ENCODE measurements around the gene MRLN. TPM values are rescaled to one million over a fixed set of nuclear protein-coding genes. Genes with fewer than 3 reads are reported as not detected.

The MRLN gene
- total RNA-seq, 2 donors from 2014 or later: 0.38 TPM; not detected in 1

DNA sequence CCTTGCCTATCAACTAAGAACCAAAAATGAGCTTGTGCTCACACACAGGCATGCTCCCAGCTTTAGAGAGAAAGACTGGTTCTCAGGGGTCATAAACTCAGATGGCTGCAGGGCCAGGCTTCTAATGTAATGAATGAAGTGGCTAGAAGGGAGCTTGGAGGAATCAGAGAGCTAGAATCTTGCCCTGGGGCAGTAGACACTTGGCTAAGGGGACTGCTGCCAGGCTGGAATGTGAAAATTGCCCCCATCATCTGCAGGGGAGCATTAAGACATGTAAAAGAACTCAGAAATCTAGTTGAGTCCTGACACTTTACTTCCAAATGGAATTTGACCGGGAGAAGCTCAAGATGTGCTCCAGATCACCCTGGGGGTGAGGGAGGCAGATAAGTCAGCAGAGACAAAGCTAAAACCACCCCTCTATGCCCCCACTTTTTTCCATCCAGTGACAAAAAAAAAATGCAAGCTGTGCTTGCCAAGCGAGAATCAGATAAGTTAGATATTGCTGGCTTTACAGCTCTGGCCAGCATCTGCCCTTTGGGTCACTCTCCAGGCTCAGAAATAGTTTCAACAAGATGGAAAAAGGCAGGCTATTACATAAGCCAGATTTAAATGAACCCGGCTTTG is 41.3 kb downstream of the MRLN start:
- no peak for DNase-seq (ENCODE audit: low spot score)
- intact Hi-C loops (cut with DNase I): no loop called here

DNA sequence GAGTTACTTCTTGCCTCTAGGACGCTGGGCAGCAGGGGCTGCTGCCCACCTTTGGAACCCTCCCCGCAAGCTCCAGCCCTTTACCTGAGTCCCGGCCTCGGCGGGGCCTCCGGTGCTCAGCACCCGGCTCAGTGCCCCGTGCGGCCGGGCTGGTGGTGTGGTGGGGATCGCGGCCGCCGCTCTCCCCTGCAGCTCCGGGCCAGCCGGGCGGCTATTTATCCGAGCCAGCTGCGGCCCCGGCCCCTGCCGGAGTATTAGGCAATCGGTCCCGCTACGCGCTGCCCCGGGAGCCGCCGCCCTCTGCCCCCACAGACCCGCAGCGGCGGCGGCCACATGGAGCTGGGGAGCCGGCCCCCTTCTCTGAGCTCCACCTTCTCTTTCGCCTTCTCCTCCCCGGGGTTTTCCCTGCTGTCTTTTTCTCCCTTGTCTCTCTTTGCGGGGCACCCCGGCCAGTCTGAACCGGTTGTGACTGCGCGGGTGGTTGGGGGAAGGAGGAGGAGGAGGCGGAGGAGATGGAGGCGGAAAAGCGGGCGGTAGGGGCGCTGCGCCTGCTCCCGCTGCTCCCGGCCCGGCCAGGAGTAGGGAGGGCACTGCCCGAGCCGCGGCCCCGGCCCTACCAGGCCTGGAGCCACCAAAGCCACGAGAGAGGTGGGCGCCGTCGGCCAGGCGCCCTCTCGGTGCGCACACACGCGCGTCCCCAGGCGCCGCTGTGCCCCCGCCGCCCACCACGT is 43.7 kb downstream of the MRLN start, which contains the start of gene SLC16A9:
SLC16A9 (minus strand) TSS at position 456 of the 731 bp plus-strand sequence. CDS start 25,559 bp downstream, outside the sequence.
- intact Hi-C loops (cut with DNase I): no loop called here

DNA sequence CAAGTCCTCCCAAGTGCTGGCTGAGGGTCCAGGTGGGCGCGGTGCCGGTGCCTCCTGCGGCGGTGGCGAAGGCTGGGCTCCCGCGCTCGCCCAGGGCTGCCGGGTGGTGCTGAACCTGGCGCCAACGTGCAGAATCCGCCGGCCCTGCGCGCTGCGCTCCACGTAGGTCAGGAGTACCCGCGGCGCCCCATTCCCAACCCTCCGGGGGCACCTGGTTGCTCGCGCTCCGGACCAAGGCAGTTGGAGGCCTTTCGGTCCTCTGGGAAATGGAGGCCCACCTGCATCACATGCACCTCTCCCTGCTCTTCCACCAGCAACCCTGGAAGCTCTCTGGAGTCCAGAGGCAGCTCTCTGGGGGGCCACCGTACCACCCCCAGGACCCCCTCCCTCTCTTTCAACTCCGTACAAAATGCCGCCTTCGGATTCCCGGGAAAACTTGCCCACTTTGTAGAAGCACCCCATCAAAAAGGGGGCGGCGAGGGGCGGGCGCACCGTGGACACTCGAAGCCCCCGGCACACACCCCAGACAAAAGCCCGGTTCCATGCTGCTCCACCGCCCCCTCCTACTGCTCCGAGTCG is 44.4 kb downstream of the MRLN start:
- intact Hi-C loops (cut with DNase I): no loop called here
- peak; percentile 81 for DNase-seq (ENCODE audit: low spot score)

More for the DNA sequence above, 43.7 kb downstream of the MRLN start, which contains the start of gene SLC16A9:
- peak; percentile 86 for DNase-seq (ENCODE audit: low spot score)

DNA sequence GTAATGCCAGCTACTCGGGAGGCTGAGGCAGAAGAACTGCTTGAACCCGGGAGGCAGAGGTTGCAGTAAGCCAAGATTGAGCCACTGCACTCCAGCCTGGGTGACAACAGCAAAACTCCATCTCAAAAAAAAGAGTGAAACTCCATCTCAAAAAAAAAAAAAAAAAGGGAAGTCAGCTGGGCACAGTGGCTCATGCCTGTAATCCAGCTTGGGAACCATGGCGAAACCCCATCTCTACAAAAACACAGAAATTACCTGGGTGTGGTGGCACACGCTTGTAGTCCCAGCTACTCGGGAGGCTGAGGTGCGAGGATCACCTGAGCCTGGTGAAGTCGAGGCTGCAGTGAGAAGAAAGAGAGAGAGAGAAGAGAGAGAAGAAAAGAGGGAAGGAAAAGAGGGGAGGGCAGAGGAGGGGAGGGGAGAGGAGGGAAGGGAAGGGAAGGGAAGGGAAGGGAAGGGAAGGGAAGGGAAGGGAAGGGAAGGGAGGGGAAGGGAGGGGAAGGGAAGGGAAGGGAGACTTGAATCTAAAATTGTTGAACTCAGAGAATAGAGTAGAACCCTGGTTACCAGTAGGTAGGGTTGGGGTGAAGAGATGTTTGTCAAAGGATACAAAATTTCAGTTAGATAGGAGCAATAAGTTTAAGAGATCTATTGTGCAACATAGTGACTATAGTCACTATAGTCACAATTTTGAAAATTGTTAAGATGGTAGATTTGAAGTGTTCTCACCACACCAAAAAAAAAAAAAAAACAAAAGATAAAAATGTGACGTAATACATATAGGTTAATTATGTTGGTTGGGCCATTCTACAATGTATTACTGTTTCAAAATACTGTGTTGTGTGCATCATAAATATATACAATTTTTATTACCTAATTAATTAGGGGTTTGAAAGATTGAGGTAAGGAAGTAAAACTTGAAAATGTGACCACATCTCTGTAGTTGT is 46.1 kb downstream of the MRLN start:
- DNase-seq (ENCODE audit: low spot score): no peak
- intact Hi-C loops (cut with DNase I): no loop called here

DNA sequence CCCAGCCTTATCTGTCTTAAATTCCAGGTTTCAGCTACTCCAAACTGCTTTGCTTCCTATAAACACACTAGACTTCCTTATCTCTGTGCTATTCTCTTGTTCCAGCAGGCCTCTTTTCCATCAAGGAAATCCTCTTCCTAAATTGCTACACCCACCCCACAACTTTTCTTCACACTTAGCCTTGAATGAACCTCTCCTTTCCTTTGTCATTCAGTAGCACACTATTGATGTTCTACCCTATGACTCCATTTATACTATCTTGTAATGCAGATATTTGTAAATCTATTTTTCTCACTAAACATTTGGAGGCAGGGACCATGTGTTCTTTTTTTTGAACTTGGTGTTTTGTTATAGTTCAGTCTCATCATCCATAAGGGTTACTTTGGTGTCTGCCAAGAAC is 47.3 kb downstream of the MRLN start:
- DNase-seq (ENCODE audit: low spot score): no peak
- intact Hi-C loops (cut with DNase I): no loop called here

DNA sequence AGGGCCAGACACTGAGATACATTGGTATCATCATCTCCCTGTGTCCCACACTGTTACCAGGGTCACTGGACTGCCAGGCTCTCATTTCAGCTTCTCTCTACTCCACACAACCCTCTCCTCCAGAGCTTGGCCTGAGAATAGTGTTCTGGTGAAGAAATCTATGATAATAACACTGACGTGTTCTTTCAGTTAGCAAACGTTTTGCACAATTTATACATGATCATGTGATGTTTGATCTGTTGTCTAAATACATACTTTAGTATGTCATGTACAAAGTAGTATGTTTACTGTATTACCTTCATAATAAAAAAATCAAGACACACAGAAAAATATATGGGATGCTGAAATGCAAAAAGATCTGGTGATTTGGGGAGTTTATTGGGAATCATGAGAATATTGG is 48.6 kb downstream of the MRLN start:
- intact Hi-C loops (cut with DNase I): no loop called here
- DNase-seq (ENCODE audit: low spot score): no peak

DNA sequence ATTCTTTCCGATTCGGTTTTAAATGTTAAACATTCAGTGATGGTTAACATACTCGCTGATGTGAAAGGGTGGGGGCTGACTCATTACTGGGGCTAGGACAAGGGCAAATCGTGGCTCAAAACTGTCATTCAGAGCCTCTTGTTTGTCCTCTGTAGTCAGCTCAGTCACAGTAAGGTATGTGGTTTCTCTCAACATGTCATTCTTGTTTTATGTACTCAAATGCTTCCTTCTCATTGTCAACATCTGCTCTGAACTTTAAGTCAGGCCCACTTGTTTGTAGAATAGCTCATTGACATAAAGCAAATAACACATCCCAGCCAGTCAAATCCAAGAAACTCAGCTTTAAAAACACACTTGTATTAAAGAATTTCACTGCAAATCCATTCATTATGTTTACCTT is 50.9 kb downstream of the MRLN start:
- intact Hi-C loops (cut with DNase I): no loop called here
- no peak for DNase-seq (ENCODE audit: low spot score)

DNA sequence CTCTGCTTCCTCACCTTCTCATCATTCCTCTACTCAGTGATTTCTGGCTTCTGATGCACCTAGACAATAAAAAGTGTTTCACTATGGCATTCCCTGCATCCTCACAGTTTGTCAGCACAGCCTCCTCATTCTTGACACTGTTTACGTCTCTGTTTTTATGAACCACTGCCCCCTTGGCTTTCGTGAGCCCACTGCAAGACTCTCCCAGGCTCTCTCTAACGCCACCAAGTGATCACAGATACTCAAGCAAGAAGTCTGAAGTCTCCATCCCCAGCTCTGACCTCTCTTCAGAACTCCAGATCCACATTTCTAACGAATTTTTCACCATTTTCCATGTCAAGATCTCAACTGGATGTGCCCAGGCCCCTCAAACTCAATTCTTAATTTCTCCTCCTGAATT is 52.5 kb downstream of the MRLN start:
- intact Hi-C loops (cut with DNase I): no loop called here

DNA sequence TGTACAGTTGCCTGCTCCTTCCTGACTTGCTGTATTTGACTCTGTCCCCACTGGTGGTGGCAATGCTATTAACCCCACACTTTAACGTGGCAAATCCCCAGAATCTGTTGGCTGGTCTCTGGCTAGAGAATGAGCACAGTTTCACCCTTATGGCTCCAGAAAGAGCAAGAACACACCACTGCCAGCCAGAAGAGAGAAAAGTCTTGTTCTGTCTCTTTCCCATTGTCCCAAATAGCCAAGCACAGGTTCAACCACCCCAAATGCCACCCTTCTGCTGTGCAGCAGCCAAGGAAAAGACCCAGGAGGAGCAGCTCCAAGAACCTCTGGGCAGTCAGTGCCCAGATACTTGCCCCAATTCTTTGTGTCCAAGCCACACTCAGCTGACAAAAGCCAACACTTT is 54.9 kb downstream of the MRLN start:
- intact Hi-C loops (cut with DNase I): no loop called here
- DNase-seq (ENCODE audit: low spot score): no peak

More for the DNA sequence above, 52.5 kb downstream of the MRLN start:
- DNase-seq (ENCODE audit: low spot score): no peak

DNA sequence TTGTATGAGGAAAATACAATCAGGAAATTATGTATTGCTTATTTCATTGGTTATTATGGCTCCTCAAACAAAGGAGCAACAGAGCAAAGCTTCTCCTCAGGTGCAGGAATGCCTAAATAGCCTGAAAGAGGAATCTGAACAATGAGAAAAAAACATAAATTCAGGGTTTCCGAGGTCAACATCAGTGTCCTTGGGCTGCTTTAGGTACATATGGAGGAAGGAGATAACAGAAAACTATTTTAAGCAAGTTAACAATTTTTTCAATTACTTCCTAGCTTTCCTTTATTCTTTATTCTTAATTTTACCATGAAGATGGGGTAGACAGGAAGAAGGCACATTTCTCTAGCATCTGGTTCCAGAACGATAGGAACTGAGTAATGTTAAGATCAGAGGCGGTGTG is 57.6 kb downstream of the MRLN start:
- intact Hi-C loops (cut with DNase I): no loop called here
- DNase-seq (ENCODE audit: low spot score): no peak

DNA sequence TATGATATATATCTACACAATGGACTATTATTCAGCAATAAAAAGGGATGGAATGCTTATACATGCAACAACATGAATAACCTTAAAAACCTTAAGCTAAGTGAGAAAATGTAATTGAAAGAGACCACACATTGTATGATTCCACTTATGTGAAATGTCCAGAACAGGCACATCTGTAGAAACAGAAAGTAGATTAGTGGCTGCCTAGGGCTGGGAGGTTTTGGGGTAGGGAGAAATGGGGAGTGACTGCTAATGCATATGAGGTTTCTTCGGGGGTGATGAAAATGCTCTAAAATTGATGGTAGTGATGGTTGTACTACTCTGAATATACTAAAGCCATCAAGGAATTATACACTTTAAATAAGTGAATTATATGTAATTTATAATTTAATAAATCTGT is 58.3 kb downstream of the MRLN start:
- intact Hi-C loops (cut with DNase I): no loop called here
- DNase-seq (ENCODE audit: low spot score): no peak

DNA sequence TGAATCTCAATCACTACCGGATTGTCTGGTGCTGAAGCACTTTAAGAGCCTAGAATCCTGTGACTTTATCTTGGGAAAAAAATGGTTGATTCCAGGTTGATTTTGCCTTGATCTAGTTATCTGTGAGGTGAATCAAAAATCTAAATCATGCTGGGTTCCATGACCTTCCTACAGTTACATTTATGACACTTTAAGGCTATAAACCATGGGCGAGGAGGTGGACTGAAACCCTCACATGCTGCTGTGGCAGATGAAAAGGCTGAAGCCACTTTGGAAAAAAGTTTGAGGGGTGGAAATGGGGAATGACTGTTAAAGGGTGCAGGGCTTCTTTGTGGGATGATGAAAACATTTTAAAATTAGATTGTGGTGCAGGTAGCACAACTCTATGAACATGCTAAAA is 61.1 kb downstream of the MRLN start:
- no peak for DNase-seq (ENCODE audit: low spot score)
- intact Hi-C loops (cut with DNase I): no loop called here

DNA sequence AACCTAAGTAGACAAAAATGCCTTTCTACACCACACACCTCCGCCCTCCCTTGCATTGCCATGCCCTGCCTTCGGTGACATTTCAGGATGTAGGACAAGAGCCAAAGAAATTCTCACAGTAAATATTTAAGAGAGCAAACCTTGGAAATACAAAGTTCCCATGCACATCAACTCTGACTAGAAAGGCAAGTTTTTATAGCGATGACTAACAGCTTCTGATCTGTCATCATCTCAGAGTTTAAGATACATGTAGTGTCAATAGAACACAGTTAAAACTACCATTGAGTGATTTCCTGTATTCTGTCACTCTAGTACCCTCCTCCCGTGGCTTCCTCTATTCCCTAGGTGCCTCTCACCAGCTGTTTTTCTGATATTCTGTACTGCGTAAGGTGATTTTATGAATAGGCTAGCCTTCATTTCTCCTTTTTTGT is 64.3 kb downstream of the MRLN start:
- intact Hi-C loops (cut with DNase I): no loop called here

DNA sequence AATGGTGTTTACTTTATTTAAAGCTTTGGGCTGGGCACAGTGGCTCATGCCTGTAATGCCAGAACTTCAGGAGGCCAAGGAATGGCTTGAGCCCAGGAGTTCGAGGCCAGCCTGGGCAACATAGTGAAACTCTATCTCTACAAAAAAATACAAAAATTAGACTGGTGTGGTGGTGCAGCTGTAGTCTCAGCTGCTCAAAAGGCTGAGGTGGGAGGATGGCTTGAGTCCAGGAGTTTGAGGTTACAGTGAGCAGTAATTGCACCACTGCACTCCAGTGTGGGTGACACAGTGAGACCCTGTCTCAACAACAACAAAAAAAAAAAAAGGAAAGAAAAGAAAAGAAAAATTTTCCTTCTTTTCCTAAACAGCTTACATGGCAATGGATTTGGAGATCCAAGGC is 65.6 kb downstream of the MRLN start:
- intact Hi-C loops (cut with DNase I): no loop called here
- no peak for DNase-seq (ENCODE audit: low spot score)

More for the DNA sequence above, 64.3 kb downstream of the MRLN start:
- DNase-seq (ENCODE audit: low spot score): no peak

Other genes starting within 250 kb of the MRLN start
- gene SLC16A9, start 43.6 kb downstream of the MRLN start, total RNA-seq: 1 to 10 TPM; 1.7 to 6.1 TPM
- gene CCDC6, start 153.1 kb upstream of the MRLN start, total RNA-seq: 10 to 100 TPM; 60.4 to 64.3 TPM